Activated naive CD4-positive, alpha-beta T cell treated with anti-CD3 and anti-CD28 coated beads, Interleukin-2, amount 50 U/mL, for 72 hours (primary cell): ENCODE results near the gene PRR14. TPM values are rescaled to one million over a fixed set of nuclear protein-coding genes. Genes with fewer than 3 reads are reported as not detected.
"Not testable (repeated sequence)": the region's sequence is repeated elsewhere in the genome, so short reads cannot be mapped to it uniquely, and the experiment has no call there.

ENCODE experiments used
- ATAC-seq, 2 donors: fragments of 150-1000 bp; cut with Tn5 transposase; 2 replicates each; pipeline ENCODE4 v1.10.0; 2021; ENCODE audit warnings: mild to moderate bottlenecking in 2 of 2, moderate library complexity in 2 of 2
- DNase-seq, 2 donors: peaks; one replicate each; pipeline ENCODE4 v3.0.0; 2021 to 2022; ENCODE audit warnings: low spot score in 2 of 2
- H3K27ac Mint-ChIP-seq, 2 donors: one replicate each; pipeline ENCODE4 v1.8.0; 2022; ENCODE audit warnings: mild to moderate bottlenecking in 2 of 2, mixed read lengths in 2 of 2
- H3K36me3 Mint-ChIP-seq, 2 donors: one replicate each; pipeline ENCODE4 v1.8.0; 2022; ENCODE audit warnings: mixed read lengths in 2 of 2
- H3K9me3 Mint-ChIP-seq, 2 donors: one replicate each; pipeline ENCODE4 v1.8.0; 2022; ENCODE audit warnings: mixed read lengths in 2 of 2
- total RNA-seq, 2 donors: library from RNA; stranded (reverse); gene quantifications; one replicate each; pipeline ENCODE4 v1.2.3, GENCODE V29; 2022

The PRR14 gene
- total RNA-seq, 2 donors from 2014 or later: 103 to 111 TPM

DNA sequence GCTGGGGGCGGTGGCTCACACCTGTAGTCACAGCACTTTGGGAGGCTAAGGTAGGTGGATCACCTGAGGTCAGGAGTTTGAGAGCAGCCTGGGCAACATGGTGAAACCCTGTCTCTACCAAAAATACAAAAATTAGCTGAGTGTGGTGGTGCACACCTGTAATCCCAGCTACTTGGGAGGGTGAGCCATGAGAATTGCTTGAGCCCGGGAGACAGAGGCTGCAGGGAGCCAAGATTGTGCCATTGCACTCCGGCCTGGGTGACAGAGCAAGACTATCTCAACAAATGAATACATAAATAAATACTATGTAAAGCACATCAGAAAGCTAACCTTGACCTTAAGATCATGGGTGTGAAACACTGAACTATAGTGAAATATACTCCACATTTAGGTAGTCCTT lies 45.9 kb downstream of the PRR14 start:
- DNase-seq, H3K27ac Mint-ChIP-seq, H3K9me3 Mint-ChIP-seq, ATAC-seq: not testable (repeated sequence)
- H3K36me3 Mint-ChIP-seq: peaks cover 19 to 22% of the 10 kb centered on the region in 2 donors

DNA sequence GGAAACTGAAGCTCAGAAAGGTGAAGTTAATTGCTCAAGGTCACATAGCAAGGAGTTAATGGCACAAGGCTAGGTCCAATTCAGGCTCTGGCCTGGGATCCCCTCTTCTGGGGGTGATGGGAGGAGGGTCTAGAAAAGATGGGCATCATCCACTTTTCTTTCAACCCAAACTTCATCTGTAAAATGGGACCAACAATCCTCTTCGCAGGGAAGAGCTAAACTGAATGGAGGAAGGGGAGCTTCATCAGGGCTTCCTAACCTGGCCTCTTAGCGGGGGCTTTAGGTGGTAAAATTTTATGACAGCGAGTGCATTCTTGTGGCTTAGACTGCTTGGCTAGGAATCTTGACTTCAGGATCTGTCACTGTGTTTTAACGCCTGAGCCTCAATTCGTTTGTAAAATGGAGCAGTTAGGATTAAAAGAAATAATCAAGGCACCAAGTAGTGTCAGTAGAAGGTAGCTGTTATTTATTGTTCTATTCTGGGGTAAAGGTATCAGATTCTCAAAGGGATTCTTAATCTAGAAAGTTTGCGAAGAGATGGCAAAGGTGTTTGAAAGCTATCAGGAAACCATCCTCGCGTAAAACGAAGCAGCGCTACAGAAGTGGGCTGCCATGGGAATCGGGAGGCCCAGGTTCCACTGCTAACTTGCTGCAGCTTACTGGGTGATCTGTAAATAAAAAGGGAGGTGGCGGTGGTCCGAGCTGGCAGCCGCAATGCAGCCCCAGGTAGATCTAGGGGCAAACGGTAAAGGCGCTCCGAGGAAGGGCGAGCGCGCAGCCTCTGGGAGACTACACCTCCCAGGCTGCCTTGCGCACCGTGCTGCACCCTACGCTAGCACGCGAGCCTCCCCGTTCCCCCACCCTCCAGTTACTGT lies 46.7 kb downstream of the PRR14 start:
- Mint-ChIP-seq H3K9me3 (no peaks in the 10 kb centered on the region), H3K27ac (peak overlapping the region; percentile 93 to 100)

DNA sequence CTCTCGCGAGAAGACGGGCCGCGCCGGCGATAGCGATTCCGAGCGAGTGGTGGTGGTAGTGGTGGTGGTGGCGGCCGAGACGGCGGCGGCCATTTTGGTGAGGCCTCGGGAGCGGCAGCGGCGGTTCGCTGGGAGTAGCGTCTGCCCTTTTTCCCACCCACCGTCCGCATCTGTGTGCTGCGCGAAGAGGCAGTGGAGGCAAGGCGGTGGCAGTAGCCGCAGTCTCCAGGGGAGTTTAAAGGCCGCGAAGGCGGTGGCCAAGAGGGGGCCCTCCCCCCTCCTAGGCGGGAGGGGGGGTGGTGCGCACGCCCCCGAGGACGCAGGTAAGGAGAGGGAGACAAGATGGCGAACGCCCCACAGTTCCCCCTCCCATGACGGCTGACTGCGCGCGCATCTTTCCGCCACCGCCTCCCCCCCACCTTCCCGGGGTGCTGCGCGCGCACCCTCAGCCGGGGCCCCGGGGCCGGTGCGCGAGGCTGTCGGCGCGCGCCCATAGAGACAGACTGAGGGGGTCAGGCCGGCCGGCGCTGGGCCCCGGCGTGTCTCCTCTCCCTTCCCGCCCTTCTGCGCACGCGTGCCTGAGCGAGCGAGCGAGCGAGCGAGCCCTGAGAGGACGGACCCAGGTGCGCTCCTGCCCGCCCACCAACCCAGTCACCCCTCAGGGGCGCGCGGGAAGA lies 47.5 kb downstream of the PRR14 start:
- Mint-ChIP-seq H3K9me3 (no peaks in the 10 kb centered on the region), H3K27ac (peak overlapping the region; percentile 93 to 100), H3K36me3 (peaks cover 19 to 26% of the 10 kb centered on the region in 2 donors)
- ATAC-seq (peak; percentile 68 to 77), DNase-seq (peak; percentile 99)

More for the DNA sequence above, 46.7 kb downstream of the PRR14 start:
- DNase-seq (no peak), ATAC-seq (peak; percentile 91)
- H3K36me3 Mint-ChIP-seq: peaks cover 19 to 22% of the 10 kb centered on the region in 2 donors

DNA sequence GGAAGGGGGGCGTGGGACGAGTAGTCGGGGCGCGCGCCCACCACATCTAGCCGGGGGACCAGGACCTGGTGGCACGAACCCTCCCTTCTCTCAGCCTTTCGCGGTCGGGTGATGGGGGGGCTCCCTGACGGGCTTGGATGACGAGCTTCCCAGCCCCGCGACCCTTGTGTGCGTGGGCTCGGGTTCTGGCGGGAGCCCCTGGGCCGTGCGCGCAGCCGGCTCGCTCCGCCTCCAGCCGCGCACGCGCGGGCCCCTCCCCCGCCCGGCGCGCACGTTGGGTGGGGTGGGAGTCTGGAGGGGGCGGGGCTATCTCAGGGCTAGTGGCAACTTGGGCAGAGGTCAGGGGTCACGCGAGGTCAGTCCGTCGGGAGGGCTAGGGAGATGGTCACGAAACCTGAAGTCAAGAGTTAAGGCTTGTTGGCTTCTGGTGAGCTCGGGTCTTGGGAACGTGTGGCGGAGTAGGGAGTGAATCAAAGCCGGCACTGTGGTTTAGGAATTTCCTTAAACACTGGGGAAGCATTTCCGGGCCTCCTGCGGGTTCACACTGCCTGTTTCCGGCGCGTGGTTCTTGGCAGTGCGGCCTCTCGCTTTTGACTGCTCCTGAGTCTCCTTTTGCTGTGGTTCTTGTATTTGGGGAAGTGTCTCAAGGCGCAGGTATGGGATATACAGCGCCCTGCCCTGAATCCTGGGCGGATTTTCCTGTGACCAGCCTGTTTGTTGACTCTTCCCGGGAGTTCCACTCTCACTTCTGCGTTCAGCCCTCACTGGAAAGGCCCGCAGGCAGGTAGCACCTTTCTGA lies 48.3 kb downstream of the PRR14 start, which contains the start of gene SRCAP:
TSS of gene SRCAP (plus strand) at position 356 of the 799 bp plus-strand sequence. CDS start 1,654 bp downstream, outside the sequence.
- DNase-seq (peak; percentile 91 to 94), ATAC-seq (peak; percentile 41 to 58)
- Mint-ChIP-seq H3K9me3 (no peaks in the 10 kb centered on the region), H3K27ac (peak within 1 kb of the TSS; percentile 93 to 100), H3K36me3 (peaks cover 19 to 30% of the 10 kb centered on the region in 2 donors)

DNA sequence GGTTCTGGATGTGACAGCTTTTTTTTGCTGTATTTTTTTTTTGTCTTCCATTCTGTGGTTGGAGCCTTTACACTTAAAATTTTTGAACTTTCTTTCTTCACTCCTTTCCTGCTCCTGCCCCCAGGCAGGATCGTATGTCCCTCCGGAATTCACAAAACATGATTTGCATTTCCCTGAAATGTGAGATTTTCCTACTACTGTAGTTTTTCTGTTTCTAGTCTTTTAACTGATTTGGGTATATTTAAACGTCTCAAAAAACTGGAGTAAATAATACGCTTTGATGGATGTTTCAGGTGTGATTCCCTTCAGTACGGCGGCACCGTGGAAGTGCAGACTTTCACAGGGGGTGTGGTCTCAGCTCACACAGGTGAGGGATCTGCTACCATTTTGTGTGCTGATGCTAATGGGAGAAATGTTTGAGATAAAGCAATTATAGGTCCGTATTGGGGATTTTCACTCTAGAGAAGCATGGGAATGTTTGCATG lies 48.9 kb downstream of the PRR14 start:
- peaks cover 19 to 32% of the 10 kb centered on the region in 2 donors for H3K36me3 Mint-ChIP-seq

DNA sequence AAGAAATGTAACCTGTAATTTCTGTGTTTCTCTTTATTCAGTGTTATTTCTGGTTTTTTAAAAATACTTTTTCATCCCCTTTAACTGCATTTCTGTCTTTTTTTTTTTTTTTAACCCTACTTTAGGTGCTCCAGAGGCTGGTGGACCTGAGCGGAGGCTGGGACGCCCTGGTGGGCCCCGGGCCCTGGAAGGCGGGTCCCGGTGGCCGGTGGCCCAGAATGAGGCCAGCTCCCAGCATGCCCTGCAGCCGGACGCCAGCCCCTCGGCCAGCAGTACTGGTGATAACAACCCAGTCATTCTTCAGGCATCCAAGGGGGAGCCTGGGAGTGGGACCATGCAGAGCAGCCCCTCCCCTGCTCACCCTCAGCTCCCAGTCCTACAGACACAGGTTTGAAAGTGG lies 49.7 kb downstream of the PRR14 start:
- H3K36me3 Mint-ChIP-seq: peaks cover 19 to 32% of the 10 kb centered on the region in 2 donors
- peak overlapping the region; percentile 65 to 93 for H3K27ac Mint-ChIP-seq
- ATAC-seq (no peak), DNase-seq (no peak)
- H3K9me3 Mint-ChIP-seq: no peaks in the 10 kb centered on the region

More for the DNA sequence above, 48.9 kb downstream of the PRR14 start:
- ATAC-seq: no peak
- Mint-ChIP-seq H3K27ac (peak overlapping the region; percentile 93 to 99), H3K9me3 (no peaks in the 10 kb centered on the region)
- no peak for DNase-seq

DNA sequence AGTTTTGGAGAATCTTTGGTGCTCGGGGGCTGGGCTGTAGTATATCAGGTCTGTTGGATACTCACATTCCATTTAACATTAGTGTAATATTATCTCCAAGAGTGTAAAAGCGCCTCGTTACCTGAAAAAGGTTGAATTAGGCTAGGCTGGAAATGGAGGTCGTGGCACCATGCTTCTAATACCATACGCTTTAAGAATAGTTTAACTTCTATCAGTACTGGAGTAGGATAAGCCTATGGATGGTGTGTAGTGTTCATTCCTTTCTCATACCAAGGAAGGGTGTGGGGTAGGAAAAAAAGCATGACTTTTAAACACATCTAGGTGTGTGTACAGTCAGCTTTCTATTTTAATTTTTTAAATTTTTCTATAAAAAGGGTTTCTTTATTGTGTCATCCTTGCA lies 50.2 kb downstream of the PRR14 start:
- Mint-ChIP-seq H3K36me3 (peaks cover 19 to 32% of the 10 kb centered on the region in 2 donors), H3K27ac (peak overlapping the region in 1 of 2 donors; percentile 65), H3K9me3 (no peaks in the 10 kb centered on the region)
- DNase-seq (no peak), ATAC-seq (no peak)

DNA sequence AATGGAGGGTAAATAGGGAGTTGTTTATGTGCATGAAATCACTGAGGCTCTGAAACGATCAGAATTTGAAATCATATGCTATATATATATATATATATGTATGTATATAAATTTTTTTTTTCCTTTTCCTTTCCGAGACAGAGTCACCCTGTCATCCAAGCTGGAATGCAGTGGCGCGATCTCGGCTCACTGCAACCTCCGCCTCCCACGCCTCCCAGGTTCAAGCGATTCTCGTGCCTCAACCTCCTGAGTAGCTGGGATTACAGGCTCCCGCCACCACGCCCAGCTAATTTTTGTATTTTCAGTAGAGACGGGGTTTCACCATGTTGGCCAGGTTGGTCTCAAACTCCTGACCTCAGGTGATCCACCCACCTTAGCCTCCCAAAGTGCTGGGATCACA lies 52.3 kb downstream of the PRR14 start:
- ATAC-seq, H3K9me3 Mint-ChIP-seq, DNase-seq, H3K27ac Mint-ChIP-seq: not testable (repeated sequence)
- H3K36me3 Mint-ChIP-seq: peaks cover 21 to 39% of the 10 kb centered on the region in 2 donors

DNA sequence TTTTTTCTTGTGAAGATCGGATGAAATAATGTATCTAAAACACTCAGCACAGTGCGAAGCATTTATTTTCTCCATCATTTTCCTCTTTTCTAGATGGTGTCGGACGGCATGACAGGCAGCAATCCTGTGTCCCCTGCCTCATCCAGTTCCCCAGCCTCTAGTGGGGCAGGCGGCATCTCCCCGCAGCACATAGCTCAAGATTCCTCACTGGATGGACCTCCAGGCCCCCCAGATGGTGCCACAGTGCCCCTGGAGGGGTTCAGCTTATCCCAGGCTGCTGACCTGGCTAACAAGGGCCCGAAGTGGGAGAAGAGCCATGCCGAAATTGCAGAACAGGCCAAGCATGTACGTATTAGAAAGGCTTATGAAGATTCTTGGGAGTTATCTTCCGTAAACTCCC lies 53.2 kb downstream of the PRR14 start:
- ATAC-seq: no peak
- no peaks in the 10 kb centered on the region for H3K9me3 Mint-ChIP-seq
- H3K36me3 Mint-ChIP-seq: peaks cover 19 to 38% of the 10 kb centered on the region in 2 donors
- no peak for DNase-seq
- H3K27ac Mint-ChIP-seq: no peak overlapping the region

Other genes starting within 250 kb of the PRR14 start
- gene ZNF771, start 243.4 kb upstream of the PRR14 start, total RNA-seq: 1 to 10 TPM; 4.4 to 7.9 TPM
- gene DCTPP1, start 220.9 kb upstream of the PRR14 start, total RNA-seq: 100 to 1,000 TPM in 1 of 2 donors, 10 to 100 TPM in 1; 53.1 to 113 TPM
- 10 to 100 TPM; 54.8 to 62.7 TPM for gene SEPHS2, start 205.1 kb upstream of the PRR14 start, total RNA-seq
- 100 to 1,000 TPM; 297 to 390 TPM for gene ITGAL, start 178.2 kb upstream of the PRR14 start, total RNA-seq
- gene ZNF768, start 124.4 kb upstream of the PRR14 start, total RNA-seq: 1 to 10 TPM; 2.3 to 9.3 TPM
- gene ZNF747, start 116.1 kb upstream of the PRR14 start, total RNA-seq: 1 to 10 TPM; 4.5 to 8.2 TPM
- gene ZNF764, start 92.6 kb upstream of the PRR14 start, total RNA-seq: 10 to 100 TPM; 11.1 to 11.6 TPM
- 1 to 10 TPM; 7.2 TPM for gene ZNF688, start 79.2 kb upstream of the PRR14 start, total RNA-seq
- gene ZNF785, start 65.3 kb upstream of the PRR14 start, total RNA-seq: 10 to 100 TPM; 10.8 to 22.1 TPM
- gene ZNF689, start 40.6 kb upstream of the PRR14 start, total RNA-seq: 10 to 100 TPM; 11.6 to 13.7 TPM
- 100 to 1,000 TPM; 104 to 117 TPM for gene FBRS, start 7.5 kb downstream of the PRR14 start, total RNA-seq
- 10 to 100 TPM; 61.6 to 76.8 TPM for gene SRCAP, start 48.2 kb downstream of the PRR14 start, total RNA-seq
- 10 to 100 TPM; 32.9 to 61.9 TPM for gene PHKG2, start 97.5 kb downstream of the PRR14 start, total RNA-seq
- gene CFAP119, start 111.1 kb downstream of the PRR14 start, total RNA-seq: 1 to 10 TPM; 2.6 to 3.6 TPM
- 10 to 100 TPM; 68.9 to 74.4 TPM for gene RNF40, start 111.4 kb downstream of the PRR14 start, total RNA-seq
- 1 to 10 TPM in 1 of 2 donors, under 1 TPM in 1; 0.16 to 3.6 TPM for gene ZNF629, start 136.2 kb downstream of the PRR14 start, total RNA-seq
- gene BCL7C, start 243.1 kb downstream of the PRR14 start, total RNA-seq: 10 to 100 TPM; 27.3 to 45.9 TPM
- gene CTF1, start 245.7 kb downstream of the PRR14 start, total RNA-seq: under 1 TPM; 0.29 to 0.96 TPM